ENCODE results near the gene NPTN. TPM values are rescaled to one million over a fixed set of nuclear protein-coding genes. Genes with fewer than 3 reads are reported as not detected.
"Not testable (repeated sequence)": the region's sequence is repeated elsewhere in the genome, so short reads cannot be mapped to it uniquely, and the experiment has no call there.

Gene NPTN
- total RNA-seq, 2 experiments from 2014 or later: 44.5 to 46.0 TPM

GRCh38 chr15:73594109-73594508 is 39.1 kb downstream of the NPTN start:
- Mint-ChIP-seq H3K4me3 (no peak overlapping the region), H3K9me3 (no peaks in the 10 kb centered on the region)

DNA sequence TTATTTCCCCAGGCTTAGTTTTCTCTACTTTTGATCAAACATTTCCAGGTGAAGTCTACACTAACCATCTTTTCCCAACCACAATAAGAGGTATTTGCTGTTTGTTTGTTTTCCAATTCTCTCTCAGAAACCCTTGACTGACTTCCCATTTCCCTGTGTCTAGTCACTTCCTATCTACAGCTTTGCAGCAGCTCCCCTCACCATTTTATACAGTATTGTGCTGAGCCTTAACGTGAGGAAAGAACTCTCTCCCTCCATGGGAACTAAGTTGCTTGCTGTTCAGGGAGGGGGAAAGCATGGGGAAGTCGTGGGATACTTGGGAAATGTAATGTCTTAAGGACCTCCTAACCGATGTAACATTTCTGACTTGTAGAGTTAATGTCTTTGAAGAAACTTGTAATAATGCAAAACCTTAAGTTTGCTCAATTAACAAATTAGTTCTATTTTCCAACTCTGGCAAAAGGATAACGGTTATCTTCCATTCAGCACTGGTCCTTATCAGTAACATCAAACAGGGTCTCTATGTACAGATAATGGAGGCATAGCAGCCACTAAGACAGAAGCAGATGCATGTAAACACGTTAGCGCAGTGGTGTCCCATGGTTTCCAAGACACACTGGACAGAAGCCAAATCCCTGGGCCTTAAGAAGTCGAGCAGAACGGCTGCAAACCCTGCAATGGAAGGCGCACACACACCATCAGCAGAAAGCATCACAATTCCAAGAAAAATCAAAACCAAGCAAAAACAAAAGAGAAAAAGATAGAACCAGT is 39.7 kb downstream of the NPTN start:
- H3K27ac Mint-ChIP-seq: no peak overlapping the region
- no peaks in the 10 kb centered on the region for H3K27me3 Mint-ChIP-seq
- no peak for DNase-seq
- ChIA-PET CTCF (interaction anchor here (0.9 kb wide), 1 partner anchor 20 kb away, joined by 3 read pairs; no protein-coding TSS in a partner anchor), POLR2A (no interaction called here)
- H3K9me3 Mint-ChIP-seq: no peaks in the 10 kb centered on the region
- peaks cover 26% of the 10 kb centered on the region for H3K36me3 Mint-ChIP-seq (ENCODE audit: low read depth)
- no peak overlapping the region for H3K4me3 Mint-ChIP-seq
- H3K4me1 Mint-ChIP-seq: peaks cover 12% of the 10 kb centered on the region

More at GRCh38 chr15:73594109-73594508, 39.1 kb downstream of the NPTN start:
- Mint-ChIP-seq H3K4me1 (peaks cover 11% of the 10 kb centered on the region), H3K27me3 (no peaks in the 10 kb centered on the region), H3K27ac (no peak overlapping the region), H3K36me3 (ENCODE audit: low read depth) (peaks cover 23% of the 10 kb centered on the region)
- ChIA-PET POLR2A (no interaction called here), CTCF (no interaction called here)
- no peak for DNase-seq

DNA sequence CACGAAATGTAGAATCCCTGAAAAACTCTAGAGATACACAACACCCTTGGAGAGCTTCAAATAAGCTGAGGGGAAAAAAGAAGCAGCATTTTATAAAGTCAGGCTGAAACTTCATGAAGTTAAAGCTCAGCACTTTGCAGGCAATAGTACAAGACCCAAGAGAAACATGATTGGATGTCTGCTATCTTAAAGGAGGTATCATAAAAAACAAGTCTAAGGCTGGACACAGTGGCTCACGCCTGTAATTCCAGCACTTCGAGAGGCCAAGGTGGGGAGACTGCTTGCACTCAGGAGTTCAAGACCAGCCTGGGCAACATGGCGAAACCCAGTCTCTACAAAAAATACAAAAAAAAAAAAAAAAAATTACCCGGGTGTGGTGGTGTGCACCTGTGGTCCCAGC is 42.9 kb downstream of the NPTN start:
- no peak overlapping the region for H3K27ac Mint-ChIP-seq
- DNase-seq: no peak
- no peaks in the 10 kb centered on the region for H3K27me3 Mint-ChIP-seq
- H3K36me3 Mint-ChIP-seq (ENCODE audit: low read depth): peaks cover 50% of the 10 kb centered on the region
- CTCF ChIA-PET: interaction anchor here (0.7 to 4.3 kb wide), 2 partner anchors 18 to 46 kb away, joined by 5 to 16 read pairs; no protein-coding TSS in a partner anchor
- H3K4me3 Mint-ChIP-seq: no peak overlapping the region
- H3K9me3 Mint-ChIP-seq: no peaks in the 10 kb centered on the region
- POLR2A ChIA-PET: no interaction called here
- peaks cover 30% of the 10 kb centered on the region for H3K4me1 Mint-ChIP-seq

DNA sequence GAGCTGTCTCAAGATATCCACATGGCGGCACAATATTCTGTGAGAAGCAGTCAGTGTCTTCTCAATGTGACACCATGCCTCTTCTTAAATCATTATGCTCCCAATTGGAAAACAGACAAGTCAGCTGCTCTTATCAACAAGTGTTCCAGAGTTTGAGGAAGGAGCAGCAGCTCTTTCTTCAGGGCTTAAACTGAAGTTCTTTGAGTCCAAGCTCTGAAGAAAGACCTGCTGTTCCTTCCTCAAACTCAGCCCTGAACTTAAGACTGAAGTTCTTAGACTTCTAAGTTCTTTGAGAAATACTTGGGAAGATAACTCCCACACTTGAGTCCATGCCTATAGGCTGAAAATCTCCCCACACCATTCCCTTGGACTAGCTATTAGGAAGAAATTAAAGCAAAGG is 43.4 kb downstream of the NPTN start:
- H3K4me3 Mint-ChIP-seq: no peak overlapping the region
- ChIA-PET POLR2A (interaction anchor here (1.0 kb wide), 1 partner anchor 42 kb away, joined by 4 read pairs; no protein-coding TSS in a partner anchor), CTCF (interaction anchor here (0.7 to 4.3 kb wide), 2 partner anchors 18 to 47 kb away, joined by 5 to 16 read pairs; no protein-coding TSS in a partner anchor)
- no peaks in the 10 kb centered on the region for H3K27me3 Mint-ChIP-seq
- DNase-seq: no peak
- no peak overlapping the region for H3K27ac Mint-ChIP-seq
- peaks cover 55% of the 10 kb centered on the region for H3K36me3 Mint-ChIP-seq (ENCODE audit: low read depth)
- no peaks in the 10 kb centered on the region for H3K9me3 Mint-ChIP-seq
- H3K4me1 Mint-ChIP-seq: peaks cover 35% of the 10 kb centered on the region

GRCh38 chr15:73585871-73586654 is 47.1 kb downstream of the NPTN start:
- no peaks in the 10 kb centered on the region for H3K9me3 Mint-ChIP-seq
- CTCF ChIA-PET: interaction anchor here (0.8 to 1.7 kb wide), 4 partner anchors 22 to 119 kb away, joined by 4 read pairs; no protein-coding TSS in a partner anchor
- POLR2A ChIA-PET: interaction anchor here (0.7 to 1.1 kb wide), 2 partner anchors 17 to 48 kb away, joined by 3 read pairs; no protein-coding TSS in a partner anchor
- H3K4me1 Mint-ChIP-seq: peaks cover 54% of the 10 kb centered on the region
- no peak overlapping the region for H3K4me3 Mint-ChIP-seq
- DNase-seq: no peak
- peak overlapping the region; percentile 39 for H3K27ac Mint-ChIP-seq
- H3K36me3 Mint-ChIP-seq (ENCODE audit: low read depth): peaks cover 57% of the 10 kb centered on the region
- H3K27me3 Mint-ChIP-seq: no peaks in the 10 kb centered on the region

DNA sequence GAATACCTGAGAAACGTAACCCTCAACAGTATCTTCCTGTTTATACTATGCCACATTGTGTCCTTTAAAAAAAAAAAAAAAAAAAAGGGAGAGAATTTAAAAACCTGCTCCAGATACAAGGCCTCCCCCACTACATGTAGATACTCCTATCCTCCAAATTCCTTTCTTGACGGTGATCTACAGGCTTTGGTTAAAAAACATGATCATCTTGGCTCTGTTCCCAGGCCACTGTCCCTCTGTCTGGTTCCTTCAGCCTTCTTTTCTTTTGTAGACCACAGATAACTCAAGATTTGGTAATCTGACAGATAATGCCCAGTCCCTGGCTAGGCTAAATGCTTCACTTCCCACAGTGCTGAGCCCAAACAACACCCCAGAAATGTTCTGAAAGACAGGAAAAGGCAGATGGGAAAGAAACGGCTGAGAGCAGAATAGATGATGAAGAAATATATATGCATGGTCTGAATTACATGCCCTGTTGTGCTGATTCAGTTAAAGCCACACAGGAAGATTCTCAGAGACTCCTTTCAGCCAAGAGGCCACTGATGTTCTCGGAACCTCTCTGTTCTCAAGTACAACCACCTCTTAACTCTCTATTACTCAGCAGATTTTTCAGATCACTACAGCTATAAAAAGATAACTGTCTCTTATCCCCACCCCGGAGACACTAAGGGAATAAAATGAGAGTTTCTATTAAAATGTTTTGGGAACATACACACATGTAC is 48.3 kb downstream of the NPTN start:
- no peak for DNase-seq
- Mint-ChIP-seq H3K4me3 (no peak overlapping the region), H3K9me3 (no peaks in the 10 kb centered on the region), H3K27ac (peak overlapping the region; percentile 59), H3K4me1 (peaks cover 54% of the 10 kb centered on the region), H3K36me3 (ENCODE audit: low read depth) (peaks cover 53% of the 10 kb centered on the region), H3K27me3 (no peaks in the 10 kb centered on the region)
- CTCF ChIA-PET: interaction anchor here (0.8 to 1.7 kb wide), 2 partner anchors 13 to 51 kb away, joined by 3 to 4 read pairs; no protein-coding TSS in a partner anchor
- POLR2A ChIA-PET: no interaction called here

DNA sequence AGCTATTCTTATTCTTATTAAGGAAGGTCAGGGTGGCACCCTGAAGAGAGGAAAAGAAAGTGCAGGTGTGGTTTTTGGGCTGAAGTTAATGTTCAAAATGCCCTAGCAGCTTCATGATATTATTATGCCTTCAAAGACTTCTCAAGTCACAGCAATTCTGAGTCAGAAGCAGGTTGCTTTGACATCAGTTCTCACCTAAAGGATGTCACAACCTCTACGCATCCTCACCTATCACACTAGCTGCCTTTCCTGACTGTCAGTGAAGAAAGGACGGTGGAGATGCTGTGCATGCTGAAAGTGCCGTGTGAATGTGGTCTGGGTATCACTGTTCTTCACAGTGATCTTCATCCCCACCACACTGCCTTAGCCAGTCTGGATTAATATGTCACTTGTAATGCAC is 49.6 kb downstream of the NPTN start:
- H3K27me3 Mint-ChIP-seq: no peaks in the 10 kb centered on the region
- no peak overlapping the region for H3K4me3 Mint-ChIP-seq
- ChIA-PET POLR2A (interaction anchor here (0.6 to 1.4 kb wide), 3 partner anchors 12 to 110 kb away, joined by 3 read pairs; no protein-coding TSS in a partner anchor), CTCF (interaction anchor here (1.2 kb wide), 1 partner anchor 50 kb away, joined by 3 read pairs; the partner anchor contains the start of gene NPTN)
- H3K9me3 Mint-ChIP-seq: no peaks in the 10 kb centered on the region
- H3K36me3 Mint-ChIP-seq (ENCODE audit: low read depth): peaks cover 50% of the 10 kb centered on the region
- DNase-seq: no peak
- peaks cover 53% of the 10 kb centered on the region for H3K4me1 Mint-ChIP-seq
- peak overlapping the region; percentile 48 for H3K27ac Mint-ChIP-seq

- no peak for DNase-seq
- ChIA-PET CTCF (interaction anchor here (1.2 kb wide), 1 partner anchor 50 kb away, joined by 3 read pairs; the partner anchor contains the start of gene NPTN), POLR2A (interaction anchor here (0.6 to 1.4 kb wide), 3 partner anchors 11 to 111 kb away, joined by 3 read pairs; no protein-coding TSS in a partner anchor)
- H3K9me3 Mint-ChIP-seq: no peaks in the 10 kb centered on the region
- no peak overlapping the region for H3K4me3 Mint-ChIP-seq
- H3K27ac Mint-ChIP-seq: peak overlapping the region; percentile 41
- no peaks in the 10 kb centered on the region for H3K27me3 Mint-ChIP-seq
- peaks cover 50% of the 10 kb centered on the region for H3K36me3 Mint-ChIP-seq (ENCODE audit: low read depth)
- H3K4me1 Mint-ChIP-seq: peaks cover 56% of the 10 kb centered on the region
Measured at GRCh38 chr15:73582851-73583379, 50.3 kb downstream of the NPTN start.

DNA sequence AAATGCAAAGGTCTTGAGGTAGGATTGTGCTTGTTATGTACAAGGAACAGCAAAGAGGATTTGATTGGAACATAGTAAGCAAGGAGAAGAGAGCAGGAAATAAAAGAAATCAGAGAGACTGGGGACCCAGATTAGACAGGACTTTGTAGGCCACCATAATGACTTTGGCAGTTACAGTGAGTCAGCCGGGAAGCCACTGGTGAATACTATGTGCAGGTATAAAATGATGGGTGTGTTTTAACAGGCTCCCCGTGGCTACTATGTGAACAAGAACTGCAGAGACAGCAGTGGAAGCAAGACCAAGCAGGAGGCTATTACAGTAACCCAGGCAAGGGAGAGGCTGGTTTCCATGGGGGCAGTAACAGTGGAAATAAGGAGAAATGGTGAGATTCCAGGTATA is 55.2 kb downstream of the NPTN start:
- H3K27ac Mint-ChIP-seq: no peak overlapping the region
- no peaks in the 10 kb centered on the region for H3K27me3 Mint-ChIP-seq
- ChIA-PET CTCF (no interaction called here), POLR2A (no interaction called here)
- H3K4me1 Mint-ChIP-seq: peaks cover 38% of the 10 kb centered on the region
- no peaks in the 10 kb centered on the region for H3K9me3 Mint-ChIP-seq
- no peak for DNase-seq
- H3K36me3 Mint-ChIP-seq (ENCODE audit: low read depth): peaks cover 34% of the 10 kb centered on the region
- no peak overlapping the region for H3K4me3 Mint-ChIP-seq

DNA sequence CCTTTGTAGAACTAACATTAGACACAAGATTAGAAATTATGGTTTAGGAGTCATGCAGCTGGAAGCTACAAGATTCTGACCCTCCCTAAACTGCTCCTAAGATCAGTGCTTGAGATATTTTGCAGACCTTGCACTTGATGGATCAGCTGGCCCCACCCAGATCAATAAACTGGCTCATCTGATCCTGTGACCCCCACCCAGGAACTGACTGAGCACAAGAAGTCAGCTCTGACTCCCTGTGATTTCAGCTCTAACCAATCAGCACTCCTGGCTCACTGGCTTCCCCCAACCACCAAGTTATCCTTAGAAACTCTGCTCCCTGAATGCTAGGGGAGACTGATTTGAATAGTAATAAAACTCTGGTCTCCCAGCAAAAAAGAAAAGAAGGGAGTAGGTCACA is 55.6 kb downstream of the NPTN start:
- peaks cover 30% of the 10 kb centered on the region for H3K36me3 Mint-ChIP-seq (ENCODE audit: low read depth)
- DNase-seq, POLR2A ChIA-PET, H3K27me3 Mint-ChIP-seq, H3K9me3 Mint-ChIP-seq, H3K27ac Mint-ChIP-seq, CTCF ChIA-PET, H3K4me3 Mint-ChIP-seq: not testable (repeated sequence)
- peaks cover 38% of the 10 kb centered on the region for H3K4me1 Mint-ChIP-seq

DNA sequence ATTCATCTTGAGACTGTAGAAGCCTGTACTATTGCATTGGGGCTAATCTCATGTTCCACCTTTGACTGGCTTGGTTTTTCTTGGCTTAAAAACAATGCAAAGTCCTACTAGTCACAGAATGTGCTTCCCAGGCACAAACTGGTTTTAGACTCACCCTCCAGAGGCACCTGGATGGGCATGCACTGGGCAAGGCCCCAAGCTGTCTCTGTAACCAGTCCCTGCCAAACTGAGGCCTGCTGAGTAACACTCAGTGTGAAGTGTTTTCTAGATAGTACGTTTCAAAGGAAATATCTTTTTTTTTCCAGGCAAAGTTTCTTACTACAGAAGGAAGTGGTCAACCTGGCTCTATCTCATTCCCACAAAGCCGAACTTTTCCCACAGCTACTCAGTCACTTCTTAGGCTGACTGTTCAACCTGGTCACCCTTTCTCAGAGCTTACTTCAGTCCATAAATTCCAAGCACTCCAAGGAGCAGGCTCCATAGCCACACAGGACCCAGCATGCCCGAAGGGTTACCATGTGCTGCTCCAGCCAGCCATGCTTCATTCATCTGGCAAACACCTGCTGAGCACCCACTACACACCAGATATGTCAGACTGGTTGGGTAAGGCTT is 57.4 kb downstream of the NPTN start:
- DNase-seq: no peak

DNA sequence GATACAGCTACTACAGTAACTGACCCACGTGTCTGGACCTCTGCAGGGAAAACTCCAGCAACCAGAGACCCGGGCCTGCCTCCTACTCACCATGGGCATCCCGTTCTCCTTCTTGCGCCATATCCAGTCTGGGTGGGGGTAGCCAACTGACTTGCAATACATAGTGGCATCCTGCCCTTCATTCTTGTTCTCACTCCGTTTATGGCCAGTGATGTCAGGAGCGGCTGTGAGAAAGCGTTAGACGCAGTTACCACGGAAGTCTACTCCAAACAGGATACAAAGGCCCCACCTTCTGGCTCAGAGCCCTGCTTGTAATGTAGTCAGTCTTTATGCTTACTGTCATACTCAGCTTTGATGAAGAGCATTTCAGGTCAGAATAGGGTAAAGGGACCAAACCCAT is 59.6 kb downstream of the NPTN start:
- ChIA-PET CTCF (interaction anchor here (1.3 kb wide), 2 partner anchors 20 to 63 kb away, joined by 3 to 5 read pairs; no protein-coding TSS in a partner anchor), POLR2A (no interaction called here)
- no peak overlapping the region for H3K27ac Mint-ChIP-seq

More for the DNA sequence above, 57.4 kb downstream of the NPTN start:
- CTCF ChIA-PET: no interaction called here
- H3K27me3 Mint-ChIP-seq: no peaks in the 10 kb centered on the region
- H3K9me3 Mint-ChIP-seq: no peaks in the 10 kb centered on the region
- peaks cover 37% of the 10 kb centered on the region for H3K36me3 Mint-ChIP-seq (ENCODE audit: low read depth)
- H3K4me3 Mint-ChIP-seq: no peak overlapping the region
- peak overlapping the region; percentile 61 for H3K27ac Mint-ChIP-seq
- POLR2A ChIA-PET: no interaction called here
- peaks cover 56% of the 10 kb centered on the region for H3K4me1 Mint-ChIP-seq

More for the DNA sequence above, 59.6 kb downstream of the NPTN start:
- H3K4me1 Mint-ChIP-seq: peaks cover 71% of the 10 kb centered on the region
- DNase-seq: no peak
- H3K9me3 Mint-ChIP-seq: no peaks in the 10 kb centered on the region
- H3K27me3 Mint-ChIP-seq: no peaks in the 10 kb centered on the region
- no peak overlapping the region for H3K4me3 Mint-ChIP-seq
- H3K36me3 Mint-ChIP-seq (ENCODE audit: low read depth): peaks cover 52% of the 10 kb centered on the region
